ENCODE measurements around the gene SCGB1A1. TPM values are rescaled to one million over a fixed set of nuclear protein-coding genes. Genes with fewer than 3 reads are reported as not detected.

Gene SCGB1A1
- total and polyA plus RNA-seq, 4 donors = not detected

DNA sequence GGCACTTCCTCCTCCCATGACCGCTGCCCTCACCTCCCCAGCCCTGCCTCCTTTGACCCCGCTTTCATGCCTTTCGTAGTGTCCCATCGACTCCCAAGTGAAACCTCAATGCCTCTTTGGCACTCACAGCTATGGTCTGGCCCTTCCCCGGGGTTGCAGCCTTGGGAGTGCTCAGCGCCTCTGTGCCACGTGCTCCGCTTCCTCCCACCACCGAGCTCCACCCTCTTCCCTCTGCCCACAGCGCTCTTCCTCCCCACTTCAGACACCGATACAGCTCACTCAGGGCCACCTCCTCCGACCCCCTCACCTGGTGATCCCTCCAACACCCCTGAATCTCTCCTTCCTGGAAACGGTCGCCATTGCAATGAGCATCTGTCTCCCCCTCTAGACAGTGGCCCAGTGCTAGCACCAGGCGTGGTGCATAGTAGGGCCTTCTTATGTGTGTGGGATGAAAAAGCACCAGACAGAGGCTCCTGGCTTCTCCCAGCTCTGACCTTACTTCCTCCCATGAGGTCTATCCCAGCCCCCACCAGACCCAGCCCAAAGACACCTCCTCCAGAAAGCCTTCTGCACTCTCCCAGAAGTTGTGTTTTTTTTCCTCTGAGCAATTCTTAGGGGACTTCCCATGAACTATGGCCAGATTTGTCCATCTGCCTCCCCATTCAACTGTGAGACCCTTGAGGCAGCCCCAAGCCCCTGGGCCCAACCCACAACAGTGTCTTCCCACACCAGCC, 16.4 kb upstream of the SCGB1A1 start:
- H3K9ac ChIP-seq (ENCODE audit: low read depth in 1 of 2, low read length in 2 of 2) = no peak overlapping the region
- H3K9me3 ChIP-seq (ENCODE audit: control insufficient read depth in 4 of 4, low read length in 3 of 4) = no peaks in the 10 kb centered on the region
- peak overlapping the region in 1 of 2 donors; percentile 25 for H3K27ac ChIP-seq (ENCODE audit: low read depth in 1 of 2, low read length in 2 of 2)
- no peaks in the 10 kb centered on the region for H3K27me3 ChIP-seq (ENCODE audit: control insufficient read depth in 4 of 4, insufficient read depth in 4 of 4, low read length in 3 of 4)
- WGBS = 76% methylated on average over 15 of the region's 15 CpGs
- H3K4me3 ChIP-seq (ENCODE audit: low read depth in 1 of 3, low read length in 3 of 3) = no peak overlapping the region
- TF ChIP-seq HNF4G (IDR thresholded peaks at IDR 0.05) = no peak
- no peak for TF ChIP-seq RAD21 (IDR thresholded peaks at IDR 0.05)
- TF ChIP-seq NR2F2 (IDR thresholded peaks at IDR 0.05) = no peak
- TF ChIP-seq FOXA1 (IDR thresholded peaks at IDR 0.05) = no peak
- TF ChIP-seq, protein P1, sequence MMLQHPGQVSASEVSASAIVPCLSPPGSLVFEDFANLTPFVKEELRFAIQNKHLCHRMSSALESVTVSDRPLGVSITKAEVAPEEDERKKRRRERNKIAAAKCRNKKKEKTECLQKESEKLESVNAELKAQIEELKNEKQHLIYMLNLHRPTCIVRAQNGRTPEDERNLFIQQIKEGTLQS (IDR thresholded peaks at IDR 0.05) = no peak
- no peak for TF ChIP-seq TAF1 (conservative IDR thresholded peaks at IDR 0.05)
- TF ChIP-seq, protein P2, sequence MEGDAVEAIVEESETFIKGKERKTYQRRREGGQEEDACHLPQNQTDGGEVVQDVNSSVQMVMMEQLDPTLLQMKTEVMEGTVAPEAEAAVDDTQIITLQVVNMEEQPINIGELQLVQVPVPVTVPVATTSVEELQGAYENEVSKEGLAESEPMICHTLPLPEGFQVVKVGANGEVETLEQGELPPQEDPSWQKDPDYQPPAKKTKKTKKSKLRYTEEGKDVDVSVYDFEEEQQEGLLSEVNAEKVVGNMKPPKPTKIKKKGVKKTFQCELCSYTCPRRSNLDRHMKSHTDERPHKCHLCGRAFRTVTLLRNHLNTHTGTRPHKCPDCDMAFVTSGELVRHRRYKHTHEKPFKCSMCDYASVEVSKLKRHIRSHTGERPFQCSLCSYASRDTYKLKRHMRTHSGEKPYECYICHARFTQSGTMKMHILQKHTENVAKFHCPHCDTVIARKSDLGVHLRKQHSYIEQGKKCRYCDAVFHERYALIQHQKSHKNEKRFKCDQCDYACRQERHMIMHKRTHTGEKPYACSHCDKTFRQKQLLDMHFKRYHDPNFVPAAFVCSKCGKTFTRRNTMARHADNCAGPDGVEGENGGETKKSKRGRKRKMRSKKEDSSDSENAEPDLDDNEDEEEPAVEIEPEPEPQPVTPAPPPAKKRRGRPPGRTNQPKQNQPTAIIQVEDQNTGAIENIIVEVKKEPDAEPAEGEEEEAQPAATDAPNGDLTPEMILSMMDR (IDR thresholded peaks at IDR 0.05; ENCODE audit: low read depth, low read length, missing input control) = no peak
- TF ChIP-seq EGR1 (IDR thresholded peaks at IDR 0.05; ENCODE audit: low read depth in 2 of 2) = no peak
- TF ChIP-seq, protein P3, sequence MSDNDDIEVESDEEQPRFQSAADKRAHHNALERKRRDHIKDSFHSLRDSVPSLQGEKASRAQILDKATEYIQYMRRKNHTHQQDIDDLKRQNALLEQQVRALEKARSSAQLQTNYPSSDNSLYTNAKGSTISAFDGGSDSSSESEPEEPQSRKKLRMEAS (IDR thresholded peaks at IDR 0.05) = no peak
- TF ChIP-seq YY1 (IDR thresholded peaks at IDR 0.05) = no peak
- TF ChIP-seq, protein P4, sequence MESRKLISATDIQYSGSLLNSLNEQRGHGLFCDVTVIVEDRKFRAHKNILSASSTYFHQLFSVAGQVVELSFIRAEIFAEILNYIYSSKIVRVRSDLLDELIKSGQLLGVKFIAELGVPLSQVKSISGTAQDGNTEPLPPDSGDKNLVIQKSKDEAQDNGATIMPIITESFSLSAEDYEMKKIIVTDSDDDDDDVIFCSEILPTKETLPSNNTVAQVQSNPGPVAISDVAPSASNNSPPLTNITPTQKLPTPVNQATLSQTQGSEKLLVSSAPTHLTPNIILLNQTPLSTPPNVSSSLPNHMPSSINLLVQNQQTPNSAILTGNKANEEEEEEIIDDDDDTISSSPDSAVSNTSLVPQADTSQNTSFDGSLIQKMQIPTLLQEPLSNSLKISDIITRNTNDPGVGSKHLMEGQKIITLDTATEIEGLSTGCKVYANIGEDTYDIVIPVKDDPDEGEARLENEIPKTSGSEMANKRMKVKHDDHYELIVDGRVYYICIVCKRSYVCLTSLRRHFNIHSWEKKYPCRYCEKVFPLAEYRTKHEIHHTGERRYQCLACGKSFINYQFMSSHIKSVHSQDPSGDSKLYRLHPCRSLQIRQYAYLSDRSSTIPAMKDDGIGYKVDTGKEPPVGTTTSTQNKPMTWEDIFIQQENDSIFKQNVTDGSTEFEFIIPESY (IDR thresholded peaks at IDR 0.05) = no peak
- TF ChIP-seq JUND (IDR thresholded peaks at IDR 0.05) = no peak
- TF ChIP-seq, protein P5, sequence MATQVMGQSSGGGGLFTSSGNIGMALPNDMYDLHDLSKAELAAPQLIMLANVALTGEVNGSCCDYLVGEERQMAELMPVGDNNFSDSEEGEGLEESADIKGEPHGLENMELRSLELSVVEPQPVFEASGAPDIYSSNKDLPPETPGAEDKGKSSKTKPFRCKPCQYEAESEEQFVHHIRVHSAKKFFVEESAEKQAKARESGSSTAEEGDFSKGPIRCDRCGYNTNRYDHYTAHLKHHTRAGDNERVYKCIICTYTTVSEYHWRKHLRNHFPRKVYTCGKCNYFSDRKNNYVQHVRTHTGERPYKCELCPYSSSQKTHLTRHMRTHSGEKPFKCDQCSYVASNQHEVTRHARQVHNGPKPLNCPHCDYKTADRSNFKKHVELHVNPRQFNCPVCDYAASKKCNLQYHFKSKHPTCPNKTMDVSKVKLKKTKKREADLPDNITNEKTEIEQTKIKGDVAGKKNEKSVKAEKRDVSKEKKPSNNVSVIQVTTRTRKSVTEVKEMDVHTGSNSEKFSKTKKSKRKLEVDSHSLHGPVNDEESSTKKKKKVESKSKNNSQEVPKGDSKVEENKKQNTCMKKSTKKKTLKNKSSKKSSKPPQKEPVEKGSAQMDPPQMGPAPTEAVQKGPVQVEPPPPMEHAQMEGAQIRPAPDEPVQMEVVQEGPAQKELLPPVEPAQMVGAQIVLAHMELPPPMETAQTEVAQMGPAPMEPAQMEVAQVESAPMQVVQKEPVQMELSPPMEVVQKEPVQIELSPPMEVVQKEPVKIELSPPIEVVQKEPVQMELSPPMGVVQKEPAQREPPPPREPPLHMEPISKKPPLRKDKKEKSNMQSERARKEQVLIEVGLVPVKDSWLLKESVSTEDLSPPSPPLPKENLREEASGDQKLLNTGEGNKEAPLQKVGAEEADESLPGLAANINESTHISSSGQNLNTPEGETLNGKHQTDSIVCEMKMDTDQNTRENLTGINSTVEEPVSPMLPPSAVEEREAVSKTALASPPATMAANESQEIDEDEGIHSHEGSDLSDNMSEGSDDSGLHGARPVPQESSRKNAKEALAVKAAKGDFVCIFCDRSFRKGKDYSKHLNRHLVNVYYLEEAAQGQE (IDR thresholded peaks at IDR 0.05) = no peak
- no peak for TF ChIP-seq SP1 (IDR thresholded peaks at IDR 0.05)
- no peak for TF ChIP-seq FOXA2 (IDR thresholded peaks at IDR 0.05)
- TF ChIP-seq HNF4A (conservative IDR thresholded peaks at IDR 0.05) = no peak
- no peak for TF ChIP-seq GABPA (IDR thresholded peaks at IDR 0.05 in 1 of 2, conservative IDR thresholded peaks at IDR 0.05 in 1 of 2)
- no peak for TF ChIP-seq RXRA (IDR thresholded peaks at IDR 0.05)
- H3K4me1 ChIP-seq (ENCODE audit: control insufficient read depth in 4 of 4, insufficient read depth in 4 of 4, low read length in 3 of 4) = peaks cover 8 to 27% (median 11%) of the 10 kb centered on the region in 4 donors
- H3K36me3 ChIP-seq (ENCODE audit: control insufficient read depth in 4 of 4, insufficient read depth in 3 of 4, low read depth in 1 of 4, low read length in 3 of 4) = no peaks in the 10 kb centered on the region
- no peak for DNase-seq (ENCODE audit: low spot score)

Measured in liver (tissue), 9 donors.